Cardiac muscle cell (in vitro differentiated cells and primary cell): Measurements from ENCODE around the gene CUL3. TPM values are rescaled to one million over a fixed set of nuclear protein-coding genes. Genes with fewer than 3 reads are reported as not detected.
A peak's percentile ranks its signal among the peaks of the same experiment; 100 is the strongest.
"Not testable (repeated sequence)": the region's sequence is repeated elsewhere in the genome, so short reads cannot be mapped to it uniquely, and the experiment has no call there.

Source experiments
- DNase-seq, 2 donors: peaks; one replicate each; pipeline versions ENCODE4 v3.0.0 to v3.0.0-alpha.2; 2010 to 2017; ENCODE audit warnings: low read depth in 1 of 2, low spot score in 1 of 2
- H3K27ac ChIP-seq: fragments of 200-600 bp; sonication (generic); 2 replicates; pipeline ENCODE4 v1.5.1; 2016
- H3K27me3 ChIP-seq: fragments of 200-600 bp; sonication (generic); 2 replicates; pipeline ENCODE4 v1.6.0; 2016; ENCODE audit warnings: control low read depth
- H3K36me3 ChIP-seq: fragments of 200-600 bp; sonication (generic); 2 replicates; pipeline ENCODE4 v1.5.1; 2016; ENCODE audit warnings: control low read depth
- H3K4me1 ChIP-seq: fragments of 200-600 bp; sonication (generic); 2 replicates; pipeline ENCODE4 v1.8.1; 2017; ENCODE audit warnings: low read depth, mild to moderate bottlenecking, mixed run types
- H3K4me3 ChIP-seq: fragments of 200-600 bp; sonication (generic); 2 replicates; pipeline ENCODE4 v1.5.1; 2016; ENCODE audit warnings: mild to moderate bottlenecking
- H3K9me3 ChIP-seq: fragments of 200-600 bp; sonication (generic); 2 replicates; pipeline ENCODE4 v1.5.1; 2017; ENCODE audit warnings: low read depth, mild to moderate bottlenecking, control low read depth
- CTCF ChIP-seq: IDR thresholded peaks from 2 replicates; pipeline ENCODE4 v1.5.1; 2012; ENCODE audit warnings: low read depth, mild to moderate bottlenecking, low read length
- polyA plus RNA-seq: library from polyadenylated mRNA; unstranded; fragments of >200 nt; fragmentation: Nextera tagmentation; extraction: Ambion mirVana; gene quantifications from 2 replicates; pipeline ENCODE4 v1.2.1, GENCODE V29; 2016
- total RNA-seq: library from RNA; depleted of rRNA; stranded (reverse); fragments of >200 nt; gene quantifications from 2 replicates; pipeline ENCODE4 v1.2.3, GENCODE V29; 2016

CUL3 gene
- total and polyA plus RNA-seq, 2 experiments from 2014 or later = 47.6 to 78.8 TPM

GRCh38 chr2:224523626-224524577 is 61.3 kb downstream of the CUL3 start:
- no peak for DNase-seq
- peak overlapping the region; percentile 13 for H3K27ac ChIP-seq
- TF ChIP-seq CTCF = no peak
- H3K9me3 ChIP-seq = no peaks in the 10 kb centered on the region
- no peaks in the 10 kb centered on the region for H3K36me3 ChIP-seq
- H3K27me3 ChIP-seq = no peaks in the 10 kb centered on the region
- H3K4me1 ChIP-seq = peaks cover 22% of the 10 kb centered on the region
- H3K4me3 ChIP-seq = no peak overlapping the region

- peaks cover 18% of the 10 kb centered on the region for H3K4me1 ChIP-seq
- H3K4me3 ChIP-seq, H3K36me3 ChIP-seq, DNase-seq, H3K27ac ChIP-seq, H3K9me3 ChIP-seq, H3K27me3 ChIP-seq: not testable (repeated sequence)
Measured at GRCh38 chr2:224522483-224522882, 62.7 kb downstream of the CUL3 start.

GRCh38 chr2:224520064-224520463 is 65.1 kb downstream of the CUL3 start:
- no peaks in the 10 kb centered on the region for H3K36me3 ChIP-seq
- H3K4me1 ChIP-seq = peaks cover 18% of the 10 kb centered on the region
- H3K27me3 ChIP-seq = no peaks in the 10 kb centered on the region
- TF ChIP-seq CTCF = no peak
- DNase-seq = peak in 1 of 2 donors; percentile 73
- no peak overlapping the region for H3K4me3 ChIP-seq
- H3K27ac ChIP-seq = no peak overlapping the region
- H3K9me3 ChIP-seq = no peaks in the 10 kb centered on the region

- Histone ChIP-seq H3K27me3 (no peaks in the 10 kb centered on the region), H3K4me3 (no peak overlapping the region), H3K4me1 (peaks cover 13% of the 10 kb centered on the region), H3K36me3 (no peaks in the 10 kb centered on the region), H3K27ac (no peak overlapping the region), H3K9me3 (no peaks in the 10 kb centered on the region)
- DNase-seq = peak in 1 of 2 donors; percentile 68
- TF ChIP-seq CTCF = no peak
Measured at GRCh38 chr2:224518806-224519580, 66.2 kb downstream of the CUL3 start.

GRCh38 chr2:224517963-224518362 is 67.2 kb downstream of the CUL3 start:
- H3K27me3 ChIP-seq = no peaks in the 10 kb centered on the region
- H3K4me3 ChIP-seq = no peak overlapping the region
- peaks cover 8% of the 10 kb centered on the region for H3K4me1 ChIP-seq
- DNase-seq = no peak
- no peaks in the 10 kb centered on the region for H3K9me3 ChIP-seq
- no peak overlapping the region for H3K27ac ChIP-seq
- TF ChIP-seq CTCF = no peak
- no peaks in the 10 kb centered on the region for H3K36me3 ChIP-seq

- H3K9me3 ChIP-seq, H3K4me3 ChIP-seq, DNase-seq, H3K36me3 ChIP-seq, H3K27ac ChIP-seq, H3K27me3 ChIP-seq, H3K4me1 ChIP-seq: not testable (repeated sequence)
Measured at GRCh38 chr2:224516393-224516792, 68.8 kb downstream of the CUL3 start.
